ENCODE data around the gene SERPINA4.

The SERPINA4 gene

DNA sequence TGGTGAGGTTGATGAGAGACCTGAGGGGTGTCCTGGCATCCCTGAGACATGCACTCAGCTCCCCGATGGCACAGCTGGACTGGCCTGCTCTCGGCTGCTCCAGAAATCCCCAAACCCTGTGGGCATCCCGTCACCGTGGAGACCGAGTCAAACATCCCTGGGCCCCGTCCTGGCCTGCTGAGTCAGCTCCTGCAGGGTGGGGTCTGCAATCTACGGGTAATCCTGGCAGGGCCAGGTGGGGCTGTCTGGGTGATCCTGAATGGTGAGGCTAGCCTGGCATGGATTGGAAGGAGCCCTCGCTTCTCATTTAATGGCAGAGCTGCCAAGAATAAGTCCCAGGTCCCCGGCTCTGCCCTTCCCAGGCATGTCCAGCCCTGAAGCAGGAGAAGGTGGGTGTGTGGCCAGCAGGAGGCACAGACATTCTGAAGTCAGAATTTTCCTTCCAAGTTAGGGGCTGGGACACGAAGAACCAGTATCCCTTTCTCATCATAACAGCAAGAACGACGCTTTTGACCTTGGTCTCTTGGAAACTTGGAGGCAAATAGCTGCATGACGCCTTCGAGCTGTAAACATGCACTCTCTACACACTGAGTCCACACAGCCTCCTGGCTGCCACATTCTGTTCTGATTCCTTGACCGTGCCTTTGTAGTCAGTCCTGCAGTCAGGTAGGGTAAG is 17.7 kb upstream of the SERPINA4 start:
- WGBS = 86% methylated on average over 15 of the region's 15 CpGs
- no peaks in the 10 kb centered on the region for H3K27me3 ChIP-seq (ENCODE audit: insufficient read depth, low read length)
- no peaks in the 10 kb centered on the region for H3K9me3 ChIP-seq (ENCODE audit: insufficient read depth, low read depth, low read length)
- H3K9ac ChIP-seq (ENCODE audit: low read depth, low read length) = no peak overlapping the region
- H3K4me1 ChIP-seq (ENCODE audit: insufficient read depth, low read length) = peaks cover 9% of the 10 kb centered on the region; the same call in 1 of the 2 replicates
- H3K4me3 ChIP-seq (ENCODE audit: low read length) = no peak overlapping the region
- H3K36me3 ChIP-seq (ENCODE audit: insufficient read depth, low read length) = no peaks in the 10 kb centered on the region
- H3K27ac ChIP-seq (ENCODE audit: low read depth, low read length) = no peak overlapping the region

DNA sequence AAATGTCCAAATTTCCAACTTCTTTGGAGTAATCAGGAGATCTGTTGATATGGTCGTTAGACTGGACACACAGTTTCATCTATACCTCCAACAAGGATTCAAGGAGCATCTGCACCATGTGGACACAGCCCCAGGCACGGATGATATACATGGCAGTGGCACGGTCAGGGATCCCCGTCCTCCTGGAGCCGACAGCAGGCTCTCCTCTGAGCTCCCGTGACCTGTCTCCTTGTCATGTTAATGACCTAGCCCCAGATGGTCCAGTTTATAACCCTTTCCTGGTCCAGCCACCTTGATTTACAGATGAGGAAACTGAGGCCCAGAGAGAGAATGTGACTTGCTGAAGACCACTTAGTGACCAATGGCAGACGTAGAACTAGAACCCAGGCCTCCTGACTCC is 16.5 kb upstream of the SERPINA4 start:
- Histone ChIP-seq H3K4me3 (ENCODE audit: low read length) (no peak overlapping the region), H3K9ac (ENCODE audit: low read depth, low read length) (no peak overlapping the region), H3K36me3 (ENCODE audit: insufficient read depth, low read length) (no peaks in the 10 kb centered on the region), H3K9me3 (ENCODE audit: insufficient read depth, low read depth, low read length) (no peaks in the 10 kb centered on the region), H3K27me3 (ENCODE audit: insufficient read depth, low read length) (no peaks in the 10 kb centered on the region), H3K4me1 (ENCODE audit: insufficient read depth, low read length) (peaks cover 9% of the 10 kb centered on the region; the same call in 1 of the 2 replicates), H3K27ac (ENCODE audit: low read depth, low read length) (no peak overlapping the region)
- 57% methylated on average over 7 of the region's 7 CpGs for WGBS

DNA sequence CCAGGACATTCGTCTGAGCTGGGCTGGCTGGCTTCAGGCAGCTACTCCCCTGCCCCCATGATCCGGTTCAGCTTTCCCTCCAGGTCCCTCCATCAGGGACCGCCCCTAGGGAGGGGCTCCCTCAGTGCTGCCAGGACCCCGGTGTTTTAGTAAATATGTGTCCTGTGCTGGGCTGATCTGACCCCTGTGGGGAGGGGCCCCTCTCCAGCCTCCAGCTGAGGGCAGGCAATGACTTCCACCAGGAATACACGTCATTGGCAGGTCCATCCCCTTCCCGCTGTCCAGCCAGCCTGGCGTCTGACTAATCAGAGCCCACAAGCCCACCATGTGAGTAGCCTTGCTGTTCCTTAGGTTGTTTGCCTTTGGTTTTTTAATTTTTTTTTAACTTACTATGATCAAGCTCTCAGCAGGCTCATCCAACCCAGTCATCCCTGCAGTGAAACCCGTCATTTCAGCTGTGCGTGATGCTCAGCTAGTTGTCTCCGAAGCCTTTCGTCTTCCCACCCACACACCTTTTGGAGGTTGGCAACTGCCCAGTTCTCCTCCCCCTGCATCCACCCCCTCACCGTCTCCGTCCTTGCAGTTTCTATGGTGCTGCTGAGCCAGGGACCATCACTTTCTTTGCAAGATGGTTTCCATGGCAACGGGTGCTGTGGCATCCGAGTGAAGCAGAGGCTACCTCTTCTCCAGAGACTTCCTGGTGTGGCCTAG is 16.0 kb upstream of the SERPINA4 start:
- H3K4me3 ChIP-seq (ENCODE audit: low read length) = no peak overlapping the region

DNA sequence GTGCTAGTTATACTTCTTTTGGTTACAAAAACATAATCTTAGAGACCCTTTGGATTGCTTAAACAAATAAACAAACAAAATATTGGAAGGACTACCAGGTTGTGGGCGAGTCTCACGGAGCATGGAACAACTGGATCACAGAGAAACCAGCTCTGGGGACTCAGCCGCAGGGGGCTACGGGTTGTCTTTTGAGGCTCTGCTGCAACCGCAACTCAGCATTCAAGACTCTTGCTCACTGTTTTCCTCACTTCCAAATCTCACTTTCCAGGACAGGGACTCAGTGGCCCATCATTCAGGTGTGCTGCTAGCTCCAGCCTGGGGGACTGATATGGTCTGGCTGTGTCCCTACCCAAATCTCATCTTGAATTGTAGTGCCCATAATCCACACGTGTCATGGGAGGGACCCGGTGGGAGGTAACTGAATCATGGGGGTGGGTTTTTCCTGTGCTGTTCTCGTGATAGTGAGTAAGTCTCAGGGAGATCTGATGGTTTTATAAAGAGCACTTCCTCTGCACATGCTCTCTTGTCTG is 14.0 kb upstream of the SERPINA4 start:
- no peaks in the 10 kb centered on the region for H3K9me3 ChIP-seq (ENCODE audit: insufficient read depth, low read depth, low read length)
- H3K4me1 ChIP-seq (ENCODE audit: insufficient read depth, low read length) = peaks cover 5% of the 10 kb centered on the region; the same call in 1 of the 2 replicates
- no peak overlapping the region for H3K4me3 ChIP-seq (ENCODE audit: low read length)
- WGBS = 95% methylated on average over 8 of the region's 8 CpGs
- no peak overlapping the region for H3K27ac ChIP-seq (ENCODE audit: low read depth, low read length)
- no peaks in the 10 kb centered on the region for H3K27me3 ChIP-seq (ENCODE audit: insufficient read depth, low read length)
- H3K36me3 ChIP-seq (ENCODE audit: insufficient read depth, low read length) = no peaks in the 10 kb centered on the region
- no peak overlapping the region for H3K9ac ChIP-seq (ENCODE audit: low read depth, low read length)

More for the DNA sequence above, 16.0 kb upstream of the SERPINA4 start:
- no peaks in the 10 kb centered on the region for H3K9me3 ChIP-seq (ENCODE audit: insufficient read depth, low read depth, low read length)
- H3K36me3 ChIP-seq (ENCODE audit: insufficient read depth, low read length) = no peaks in the 10 kb centered on the region
- H3K27ac ChIP-seq (ENCODE audit: low read depth, low read length) = no peak overlapping the region
- H3K27me3 ChIP-seq (ENCODE audit: insufficient read depth, low read length) = no peaks in the 10 kb centered on the region
- peaks cover 6% of the 10 kb centered on the region; the same call in 1 of the 2 replicates for H3K4me1 ChIP-seq (ENCODE audit: insufficient read depth, low read length)
- WGBS = 71% methylated on average over 15 of the region's 15 CpGs
- no peak overlapping the region for H3K9ac ChIP-seq (ENCODE audit: low read depth, low read length)

- Histone ChIP-seq H3K9me3 (ENCODE audit: insufficient read depth, low read depth, low read length) (no peaks in the 10 kb centered on the region), H3K4me1 (ENCODE audit: insufficient read depth, low read length) (peaks cover 5% of the 10 kb centered on the region; the same call in 1 of the 2 replicates), H3K4me3 (ENCODE audit: low read length) (no peak overlapping the region), H3K27me3 (ENCODE audit: insufficient read depth, low read length) (no peaks in the 10 kb centered on the region), H3K36me3 (ENCODE audit: insufficient read depth, low read length) (no peaks in the 10 kb centered on the region), H3K27ac (ENCODE audit: low read depth, low read length) (no peak overlapping the region), H3K9ac (ENCODE audit: low read depth, low read length) (no peak overlapping the region)
- WGBS = 84% methylated on average over 4 of the region's 4 CpGs
Measured at GRCh38 chr14:94547726-94548125, 13.5 kb upstream of the SERPINA4 start.

- Histone ChIP-seq H3K4me1 (ENCODE audit: insufficient read depth, low read length) (peaks cover 5% of the 10 kb centered on the region; the same call in 1 of the 2 replicates), H3K36me3 (ENCODE audit: insufficient read depth, low read length) (no peaks in the 10 kb centered on the region), H3K9ac (ENCODE audit: low read depth, low read length) (no peak overlapping the region), H3K27ac (ENCODE audit: low read depth, low read length) (no peak overlapping the region), H3K4me3 (ENCODE audit: low read length) (no peak overlapping the region), H3K27me3 (ENCODE audit: insufficient read depth, low read length) (no peaks in the 10 kb centered on the region), H3K9me3 (ENCODE audit: insufficient read depth, low read depth, low read length) (no peaks in the 10 kb centered on the region)
- 91% methylated on average over 14 of the region's 14 CpGs for WGBS
Measured at GRCh38 chr14:94548131-94548998, 12.9 kb upstream of the SERPINA4 start.

DNA sequence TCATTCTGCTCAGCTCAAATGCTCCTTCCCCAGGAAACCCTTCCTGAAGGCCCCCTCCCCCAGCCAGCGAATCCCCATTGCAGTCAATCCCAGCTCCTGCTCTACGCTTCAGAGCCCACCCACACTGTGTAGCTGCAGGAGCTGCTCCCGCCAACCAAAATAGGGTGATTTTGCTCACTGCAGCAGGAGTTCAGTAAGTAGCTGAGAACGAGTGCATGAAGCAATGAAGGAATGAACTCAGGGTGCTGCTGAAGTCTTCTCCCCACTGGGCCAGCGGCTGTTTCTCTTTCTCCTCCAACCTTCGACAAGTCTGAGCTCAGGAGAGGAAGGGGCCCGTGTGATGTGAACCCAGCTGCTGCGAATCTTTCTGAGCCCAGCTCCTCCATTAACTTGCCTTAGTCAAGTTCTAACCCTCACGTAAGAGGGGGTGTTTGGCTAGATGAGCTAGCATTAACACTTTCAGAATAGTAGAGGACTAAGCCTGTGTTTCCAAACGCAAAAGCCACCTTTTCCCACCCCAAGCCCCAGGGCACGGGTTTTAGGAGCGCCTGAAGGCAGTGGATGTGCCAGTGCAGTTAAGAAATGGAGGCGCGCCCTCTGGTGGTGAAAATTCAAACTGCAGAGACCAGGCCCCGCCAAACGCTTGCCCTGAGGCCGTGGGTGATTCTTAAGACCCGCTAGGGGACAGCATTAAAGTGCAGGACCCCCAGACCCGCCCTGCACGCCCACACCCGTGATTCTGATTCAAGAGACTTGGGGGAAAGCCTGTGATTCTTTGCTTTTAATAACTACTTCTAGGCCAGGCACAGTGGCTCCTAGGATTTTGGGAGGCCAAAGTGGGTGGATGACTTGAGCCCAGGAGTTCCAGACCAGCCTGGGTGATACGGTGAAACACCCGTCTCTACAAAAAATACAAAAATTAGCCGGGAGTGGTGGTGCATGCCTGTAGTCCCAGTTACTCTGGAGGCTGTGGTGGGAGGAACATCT is 11.9 kb upstream of the SERPINA4 start:
- H3K27ac ChIP-seq (ENCODE audit: low read depth, low read length) = no peak overlapping the region
- H3K4me3 ChIP-seq (ENCODE audit: low read length) = no peak overlapping the region
- H3K36me3 ChIP-seq (ENCODE audit: insufficient read depth, low read length) = no peaks in the 10 kb centered on the region
- peaks cover 5% of the 10 kb centered on the region; the same call in 1 of the 2 replicates for H3K4me1 ChIP-seq (ENCODE audit: insufficient read depth, low read length)
- 36% methylated on average over 23 of the region's 24 CpGs for WGBS
- no peak overlapping the region for H3K9ac ChIP-seq (ENCODE audit: low read depth, low read length)
- H3K27me3 ChIP-seq (ENCODE audit: insufficient read depth, low read length) = no peaks in the 10 kb centered on the region
- H3K9me3 ChIP-seq (ENCODE audit: insufficient read depth, low read depth, low read length) = no peaks in the 10 kb centered on the region

- H3K27me3 ChIP-seq (ENCODE audit: insufficient read depth, low read length) = no peaks in the 10 kb centered on the region
- H3K4me3 ChIP-seq (ENCODE audit: low read length) = no peak overlapping the region
- H3K4me1 ChIP-seq (ENCODE audit: insufficient read depth, low read length) = no peaks in the 10 kb centered on the region
- 79% methylated on average over 5 of the region's 8 CpGs for WGBS
- no peak overlapping the region for H3K9ac ChIP-seq (ENCODE audit: low read depth, low read length)
- H3K36me3 ChIP-seq (ENCODE audit: insufficient read depth, low read length) = no peaks in the 10 kb centered on the region
- no peaks in the 10 kb centered on the region; the same call in 1 of the 2 replicates for H3K9me3 ChIP-seq (ENCODE audit: insufficient read depth, low read depth, low read length)
- no peak overlapping the region for H3K27ac ChIP-seq (ENCODE audit: low read depth, low read length)
Measured at GRCh38 chr14:94550041-94550440, 11.2 kb upstream of the SERPINA4 start.

GRCh38 chr14:94555991-94556390 is 5.3 kb upstream of the SERPINA4 start:
- H3K36me3 ChIP-seq (ENCODE audit: insufficient read depth, low read length) = no peaks in the 10 kb centered on the region
- H3K4me3 ChIP-seq (ENCODE audit: low read length) = no peak overlapping the region
- 92% methylated on average over 9 of the region's 9 CpGs for WGBS
- no peak overlapping the region for H3K9ac ChIP-seq (ENCODE audit: low read depth, low read length)
- peaks cover 4% of the 10 kb centered on the region; the same call in 1 of the 2 replicates for H3K9me3 ChIP-seq (ENCODE audit: insufficient read depth, low read depth, low read length)
- H3K27me3 ChIP-seq (ENCODE audit: insufficient read depth, low read length) = no peaks in the 10 kb centered on the region
- no peak overlapping the region for H3K27ac ChIP-seq (ENCODE audit: low read depth, low read length)
- no peaks in the 10 kb centered on the region for H3K4me1 ChIP-seq (ENCODE audit: insufficient read depth, low read length)

DNA sequence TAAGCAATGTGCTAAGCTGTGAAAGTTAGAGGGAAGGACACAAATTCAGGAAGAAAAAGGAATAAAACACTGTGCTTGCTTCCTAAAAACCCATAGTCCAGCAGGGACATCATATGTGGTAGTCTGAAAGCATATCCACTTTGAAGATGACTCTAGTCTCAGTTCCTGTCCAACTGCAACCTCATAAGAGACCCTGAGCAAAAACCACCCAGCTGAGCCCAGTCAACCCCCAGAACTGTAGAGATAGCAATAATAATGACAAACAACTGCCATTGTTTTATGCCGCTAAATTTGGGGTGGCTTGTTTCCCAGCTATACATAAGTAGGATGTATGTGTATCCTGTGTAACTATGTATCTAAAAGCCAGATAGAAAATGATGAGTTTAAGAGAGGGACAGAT is 3.9 kb upstream of the SERPINA4 start:
- Histone ChIP-seq H3K9me3 (ENCODE audit: insufficient read depth, low read depth, low read length) (peaks cover 4% of the 10 kb centered on the region; the same call in 1 of the 2 replicates), H3K36me3 (ENCODE audit: insufficient read depth, low read length) (no peaks in the 10 kb centered on the region), H3K27ac (ENCODE audit: low read depth, low read length) (no peak overlapping the region), H3K4me1 (ENCODE audit: insufficient read depth, low read length) (no peaks in the 10 kb centered on the region), H3K4me3 (ENCODE audit: low read length) (no peak overlapping the region), H3K9ac (ENCODE audit: low read depth, low read length) (no peak overlapping the region), H3K27me3 (ENCODE audit: insufficient read depth, low read length) (no peaks in the 10 kb centered on the region)
- 100% methylated on average over 1 of the region's 1 CpG for WGBS
